Adrenal gland (tissue), 5 donors: Measurements from ENCODE around the gene BRSK2.

ENCODE experiments used
- POLR2A ChIP-seq, 2 donors: fragments of 450-650 bp; IDR thresholded peaks; one replicate each; pipeline ENCODE4 v1.6.1; 2017; ENCODE audit warnings: antibody characterized with exemption in 2 of 2, mild to moderate bottlenecking in 2 of 2, moderate library complexity in 1 of 2
- TF ChIP-seq, protein P1 (sequence below), 6 experiments: fragments of 450-650 bp in 4 of 6; fragments of 200-600 bp in 2 of 6; sonication (generic) in 1 of 6; IDR thresholded peaks; 1 replicate in 5 of 6; 2 replicates in 1 of 6; pipeline versions ENCODE4 v1.5.1 to v1.8.0; 2016 to 2021; ENCODE audit warnings: antibody characterized with exemption in 6 of 6, mild to moderate bottlenecking in 2 of 6, moderate library complexity in 1 of 6
- donor health status: DM: no; HTN: no; CAD: no.

DNA sequence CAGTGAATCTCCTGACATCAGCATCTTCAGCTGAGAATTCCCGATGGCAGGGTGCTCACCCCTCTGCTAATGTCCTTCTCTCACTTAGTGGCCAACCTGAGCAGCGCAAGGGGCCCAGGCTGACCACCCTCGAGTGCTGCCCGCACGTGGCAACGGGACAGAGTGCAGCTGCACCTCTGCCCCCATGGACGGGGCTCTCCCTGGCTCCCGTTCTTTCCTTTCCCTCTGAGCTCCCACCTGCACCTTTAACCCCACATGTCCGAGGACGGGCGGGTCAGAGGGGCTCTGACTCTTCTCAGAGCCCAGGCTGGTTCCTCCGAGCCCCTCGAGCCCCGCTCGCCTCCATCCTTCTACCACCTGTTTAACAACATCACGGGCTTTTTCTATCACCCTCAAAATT, 77.0 kb downstream of the BRSK2 start:
- TF ChIP-seq, protein P1, sequence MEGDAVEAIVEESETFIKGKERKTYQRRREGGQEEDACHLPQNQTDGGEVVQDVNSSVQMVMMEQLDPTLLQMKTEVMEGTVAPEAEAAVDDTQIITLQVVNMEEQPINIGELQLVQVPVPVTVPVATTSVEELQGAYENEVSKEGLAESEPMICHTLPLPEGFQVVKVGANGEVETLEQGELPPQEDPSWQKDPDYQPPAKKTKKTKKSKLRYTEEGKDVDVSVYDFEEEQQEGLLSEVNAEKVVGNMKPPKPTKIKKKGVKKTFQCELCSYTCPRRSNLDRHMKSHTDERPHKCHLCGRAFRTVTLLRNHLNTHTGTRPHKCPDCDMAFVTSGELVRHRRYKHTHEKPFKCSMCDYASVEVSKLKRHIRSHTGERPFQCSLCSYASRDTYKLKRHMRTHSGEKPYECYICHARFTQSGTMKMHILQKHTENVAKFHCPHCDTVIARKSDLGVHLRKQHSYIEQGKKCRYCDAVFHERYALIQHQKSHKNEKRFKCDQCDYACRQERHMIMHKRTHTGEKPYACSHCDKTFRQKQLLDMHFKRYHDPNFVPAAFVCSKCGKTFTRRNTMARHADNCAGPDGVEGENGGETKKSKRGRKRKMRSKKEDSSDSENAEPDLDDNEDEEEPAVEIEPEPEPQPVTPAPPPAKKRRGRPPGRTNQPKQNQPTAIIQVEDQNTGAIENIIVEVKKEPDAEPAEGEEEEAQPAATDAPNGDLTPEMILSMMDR (IDR thresholded peaks at IDR 0.05): no peak
- no peak for TF ChIP-seq POLR2A (IDR thresholded peaks at IDR 0.05)
